ENCODE measurements around the gene THRAP3. TPM values are rescaled to one million over a fixed set of nuclear protein-coding genes. Genes with fewer than 3 reads are reported as not detected.
"Not testable (repeated sequence)": the region's sequence is repeated elsewhere in the genome, so short reads cannot be mapped to it uniquely, and the experiment has no call there.

The THRAP3 gene
- total RNA-seq, 1 donor from 2014 or later, result 81.0 TPM

GRCh38 chr1:36248250-36248894 lies 24.1 kb downstream of the THRAP3 start:
- DNase-seq (peak; percentile 56), ATAC-seq (peak; percentile 83 to 89)
- Histone ChIP-seq H3K4me1 (peaks cover 58% of the 10 kb centered on the region), H3K9me3 (no peaks in the 10 kb centered on the region), H3K4me3 (no peak overlapping the region), H3K36me3 (peaks cover 8% of the 10 kb centered on the region), H3K27ac (peak overlapping the region; percentile 59), H3K27me3 (ENCODE audit: low read depth) (no peaks in the 10 kb centered on the region)
- intact Hi-C loops (cut with DNase I), result no loop called here
- TF ChIP-seq CTCF (IDR thresholded peaks at IDR 0.05), result no peak

- TF ChIP-seq CTCF (IDR thresholded peaks at IDR 0.05), result no peak
- no peaks in the 10 kb centered on the region for H3K27me3 ChIP-seq (ENCODE audit: low read depth)
- intact Hi-C loops (cut with DNase I), result no loop called here
- H3K27ac ChIP-seq, result no peak overlapping the region
- peaks cover 8% of the 10 kb centered on the region for H3K36me3 ChIP-seq
- ATAC-seq, result no peak
- no peaks in the 10 kb centered on the region for H3K9me3 ChIP-seq
- H3K4me3 ChIP-seq, result no peak overlapping the region
- peaks cover 63% of the 10 kb centered on the region for H3K4me1 ChIP-seq
- DNase-seq, result no peak
Measured at GRCh38 chr1:36251794-36252481, 27.7 kb downstream of the THRAP3 start.

- H3K4me3 ChIP-seq; DNase-seq; intact Hi-C loops (cut with DNase I); H3K27me3 ChIP-seq (ENCODE audit: low read depth); H3K36me3 ChIP-seq; H3K27ac ChIP-seq; H3K9me3 ChIP-seq; ATAC-seq: not testable (repeated sequence)
- peaks cover 62% of the 10 kb centered on the region for H3K4me1 ChIP-seq
Measured at GRCh38 chr1:36252482-36252824, 28.2 kb downstream of the THRAP3 start.

GRCh38 chr1:36253161-36253862 lies 29.1 kb downstream of the THRAP3 start:
- DNase-seq (no peak), ATAC-seq (no peak)
- peaks cover 53% of the 10 kb centered on the region for H3K4me1 ChIP-seq
- H3K36me3 ChIP-seq, result peaks cover 13% of the 10 kb centered on the region
- intact Hi-C loops (cut with DNase I), result no loop called here
- H3K4me3 ChIP-seq, result no peak overlapping the region
- no peaks in the 10 kb centered on the region for H3K27me3 ChIP-seq (ENCODE audit: low read depth)
- no peaks in the 10 kb centered on the region for H3K9me3 ChIP-seq
- no peak for TF ChIP-seq CTCF (IDR thresholded peaks at IDR 0.05)
- no peak overlapping the region for H3K27ac ChIP-seq

- no peaks in the 10 kb centered on the region for H3K9me3 ChIP-seq
- DNase-seq (no peak), ATAC-seq (no peak)
- no peak for TF ChIP-seq CTCF (IDR thresholded peaks at IDR 0.05)
- H3K27ac ChIP-seq, result no peak overlapping the region
- H3K4me1 ChIP-seq, result peaks cover 41% of the 10 kb centered on the region
- H3K27me3 ChIP-seq (ENCODE audit: low read depth), result no peaks in the 10 kb centered on the region
- intact Hi-C loops (cut with DNase I), result no loop called here
- no peak overlapping the region for H3K4me3 ChIP-seq
- peaks cover 47% of the 10 kb centered on the region for H3K36me3 ChIP-seq
Measured at GRCh38 chr1:36256558-36257374, 32.5 kb downstream of the THRAP3 start.

Measured in lower lobe of right lung (tissue), 2 donors.